Smooth muscle cell of the brain vasculature (primary cell): Measurements from ENCODE around the gene IFT22.
A peak's percentile ranks its signal among the peaks of the same experiment; 100 is the strongest.
"Not testable (repeated sequence)": the region's sequence is repeated elsewhere in the genome, so short reads cannot be mapped to it uniquely, and the experiment has no call there.

Source experiments
- DNase-seq: peaks from one replicate; pipeline ENCODE4 v3.0.0-alpha.2; 2012; ENCODE audit warnings: low read depth, low spot score

IFT22 gene

DNA sequence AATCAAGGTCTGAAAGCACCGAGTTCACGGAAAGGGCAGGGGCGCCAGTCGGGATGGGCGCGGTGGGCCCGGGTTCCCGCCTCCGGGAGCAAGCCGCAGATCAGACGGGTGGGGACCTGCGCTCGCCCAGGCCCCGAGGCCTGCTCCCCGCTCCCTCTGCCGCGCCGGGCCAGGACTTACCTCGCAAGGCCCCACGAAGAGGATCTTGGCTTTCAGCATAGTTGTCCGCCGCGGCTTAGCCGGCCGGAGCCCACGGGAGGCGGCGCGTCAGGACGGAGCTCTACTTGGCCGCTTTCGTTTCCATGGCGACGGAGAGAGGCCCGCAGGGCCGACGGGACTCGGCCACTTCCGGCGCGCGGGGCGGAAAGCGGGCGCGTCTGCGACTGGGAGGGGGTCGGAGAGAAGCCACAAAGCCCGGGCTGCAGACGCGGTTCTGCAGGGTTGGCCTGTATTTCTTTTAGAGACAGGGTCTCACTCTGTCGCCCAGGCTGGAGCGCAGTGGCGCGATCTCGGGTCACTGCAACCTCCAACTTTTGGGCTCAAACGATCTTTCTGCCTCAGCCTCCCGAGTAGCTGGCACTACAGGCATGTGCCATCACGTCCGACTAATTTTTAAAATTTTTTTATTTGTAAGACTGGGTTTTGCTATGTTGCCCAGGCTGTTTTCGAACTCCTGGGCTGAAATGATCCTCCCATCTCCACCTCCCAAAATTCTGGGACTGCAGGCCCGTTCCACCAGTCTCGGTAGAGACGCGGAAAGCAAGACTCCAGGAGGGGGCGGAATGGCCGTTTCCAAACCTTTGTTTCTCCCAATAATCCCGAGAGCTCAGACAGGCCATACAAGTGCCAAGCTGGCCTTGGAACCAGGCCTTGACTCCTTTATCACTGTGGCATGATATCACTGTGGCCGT is at the start of gene IFT22:
Gene IFT22 (minus strand): TSS at position 322 of the 911 bp plus-strand sequence. CDS start 103 bp downstream, at position 219.
- peak; percentile 65 for DNase-seq

DNA sequence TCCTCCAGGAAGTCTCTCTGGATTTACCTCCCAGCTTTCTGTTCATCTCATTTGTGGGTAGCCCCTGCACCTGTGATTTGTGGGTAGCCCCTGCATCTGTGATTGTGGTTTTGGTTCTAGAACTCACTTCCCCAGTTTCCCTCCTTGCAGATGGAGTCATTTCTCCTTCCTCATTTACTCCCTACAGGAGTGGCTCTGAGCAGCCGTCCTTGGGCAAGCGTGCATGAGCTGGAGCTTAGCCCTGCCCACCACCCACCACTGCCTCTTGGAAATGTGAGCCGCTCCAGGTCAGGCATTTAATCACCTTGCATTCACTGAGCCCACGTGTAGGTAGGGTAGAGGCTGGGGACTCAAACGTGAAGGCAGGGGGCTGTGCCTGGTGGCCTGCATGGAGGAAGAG is 49.2 kb upstream of the IFT22 start:
- no peak for DNase-seq

DNA sequence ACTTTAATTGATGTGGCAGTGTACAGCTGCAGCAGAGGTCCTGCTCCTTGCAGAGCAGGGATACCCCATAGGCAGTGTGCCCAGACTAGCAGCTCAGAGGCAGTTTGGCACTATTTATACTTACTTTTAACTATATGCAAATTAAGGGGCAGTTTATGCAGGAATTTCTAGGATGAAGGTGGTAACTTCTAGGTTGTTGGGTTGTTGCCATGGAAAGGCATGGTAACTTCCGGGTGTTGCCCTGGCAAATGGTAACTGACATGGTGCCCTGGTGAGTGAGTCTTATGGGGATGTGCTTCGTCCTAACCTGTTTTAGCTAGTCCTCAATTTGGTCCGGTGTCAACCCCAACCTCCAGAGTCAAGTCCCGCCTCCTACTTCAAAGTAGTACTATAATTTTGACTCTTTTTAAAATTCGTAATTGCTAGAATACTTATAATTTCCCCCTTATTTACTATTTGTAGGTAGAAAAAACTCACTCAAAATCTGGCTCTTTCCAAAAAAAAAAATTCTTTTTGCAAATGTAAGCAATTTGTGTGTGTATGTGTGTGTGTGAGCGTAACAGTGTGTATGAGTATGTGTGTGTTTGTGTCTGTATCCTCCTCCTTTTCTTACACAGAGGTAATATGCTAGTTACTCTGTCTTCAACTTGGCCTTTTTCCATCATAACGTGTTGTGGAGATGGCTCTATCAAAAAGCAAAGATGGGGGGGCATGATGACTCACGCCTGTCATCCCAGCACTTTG is 47.0 kb upstream of the IFT22 start:
- DNase-seq: no peak

DNA sequence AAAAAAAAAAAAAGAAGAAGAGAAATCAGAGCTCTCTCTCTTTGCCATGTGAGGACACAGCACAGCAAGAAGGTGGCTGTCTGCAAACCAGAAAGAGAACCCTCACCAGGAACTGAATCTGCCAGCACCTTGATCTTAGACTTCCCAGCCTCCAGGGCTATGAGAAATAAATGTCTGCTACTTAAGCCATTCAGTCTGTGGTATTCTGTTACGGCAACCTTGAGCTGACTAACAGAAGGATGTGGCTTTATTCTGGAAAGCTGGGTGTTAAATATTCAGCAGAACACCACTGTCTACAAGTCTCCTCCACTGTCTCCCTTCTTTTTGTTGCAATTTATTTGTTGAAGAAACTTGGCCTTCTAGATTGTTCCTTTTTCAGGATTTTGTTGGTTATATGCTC is 46.1 kb upstream of the IFT22 start:
- DNase-seq: no peak

DNA sequence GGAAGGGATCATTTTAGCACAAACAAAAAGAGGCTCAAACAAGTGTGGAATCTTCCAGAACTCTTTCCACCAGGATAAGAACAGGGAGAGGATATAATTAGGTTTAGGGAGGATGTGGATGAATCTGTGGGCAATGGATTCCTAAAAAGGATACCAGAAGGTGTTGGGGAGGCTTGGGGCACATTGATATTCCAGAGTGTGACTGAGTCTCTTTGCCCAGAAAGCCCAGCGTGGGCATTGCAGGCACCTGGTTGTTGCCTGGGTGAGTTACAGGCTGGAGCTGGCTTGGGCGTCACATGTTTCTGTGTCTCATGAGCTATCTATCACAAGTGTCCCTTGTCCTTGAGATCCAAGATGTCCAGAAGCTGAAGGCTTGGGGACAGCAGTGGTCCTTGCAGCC is 44.3 kb upstream of the IFT22 start:
- DNase-seq: no peak

DNA sequence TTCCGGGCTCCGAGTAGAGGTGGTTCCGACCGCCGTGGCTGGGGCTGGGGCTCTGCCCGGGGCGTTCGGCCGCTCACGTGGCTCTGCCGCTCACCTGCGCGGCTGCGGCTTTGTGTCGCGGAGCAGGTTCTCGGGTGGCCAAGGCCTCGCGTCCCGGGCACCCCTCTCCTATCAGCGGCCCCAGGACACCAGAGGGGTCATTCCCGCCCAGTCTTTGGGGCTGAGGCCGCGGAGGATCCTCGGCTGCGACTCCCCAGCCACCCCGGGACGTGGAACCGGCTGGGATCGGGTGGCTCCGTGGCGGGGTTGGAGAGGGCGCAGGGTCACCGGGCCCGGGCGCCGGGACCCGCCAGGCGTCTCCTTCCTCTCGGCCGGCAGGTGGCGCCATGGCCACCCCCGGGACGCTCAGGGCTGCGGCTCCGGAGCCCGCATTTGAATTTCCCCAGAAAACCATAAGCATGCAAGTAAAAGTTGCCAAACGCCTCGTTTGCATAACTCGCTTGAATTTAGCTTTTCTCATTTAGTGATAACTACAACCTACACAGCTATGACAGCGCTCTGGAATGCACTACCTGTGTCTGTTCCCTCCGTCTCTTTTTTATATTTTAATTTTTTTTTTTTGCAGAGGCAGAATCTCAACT is 42.2 kb upstream of the IFT22 start:
- no peak for DNase-seq

DNA sequence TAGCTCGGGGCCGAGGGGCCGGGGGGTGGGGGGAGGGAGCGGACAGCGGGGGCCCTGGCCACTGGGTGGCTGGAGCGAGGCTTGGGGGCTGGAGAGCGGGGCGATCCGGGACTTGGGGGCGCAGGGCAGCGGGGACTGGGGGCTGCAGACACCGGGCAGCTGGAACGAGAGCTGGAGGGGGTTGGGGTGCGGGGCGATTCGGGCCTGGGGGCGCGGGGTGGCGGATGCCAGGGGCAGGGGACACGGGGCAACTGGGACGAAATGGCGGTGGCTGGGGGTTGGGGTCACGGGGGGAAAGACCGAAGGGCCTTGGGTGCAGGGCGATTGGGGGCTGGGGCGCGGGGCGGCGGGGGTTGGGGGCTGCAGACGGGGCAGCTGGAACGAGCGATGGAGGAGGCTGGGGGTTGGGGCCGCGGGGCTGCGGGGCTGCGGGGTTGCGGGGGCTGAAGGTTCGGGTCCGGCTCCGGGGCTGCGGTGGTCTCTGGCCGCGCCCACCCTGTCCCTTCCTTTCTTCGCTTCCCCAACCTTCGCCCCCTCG is 41.7 kb upstream of the IFT22 start:
- DNase-seq: no peak

DNA sequence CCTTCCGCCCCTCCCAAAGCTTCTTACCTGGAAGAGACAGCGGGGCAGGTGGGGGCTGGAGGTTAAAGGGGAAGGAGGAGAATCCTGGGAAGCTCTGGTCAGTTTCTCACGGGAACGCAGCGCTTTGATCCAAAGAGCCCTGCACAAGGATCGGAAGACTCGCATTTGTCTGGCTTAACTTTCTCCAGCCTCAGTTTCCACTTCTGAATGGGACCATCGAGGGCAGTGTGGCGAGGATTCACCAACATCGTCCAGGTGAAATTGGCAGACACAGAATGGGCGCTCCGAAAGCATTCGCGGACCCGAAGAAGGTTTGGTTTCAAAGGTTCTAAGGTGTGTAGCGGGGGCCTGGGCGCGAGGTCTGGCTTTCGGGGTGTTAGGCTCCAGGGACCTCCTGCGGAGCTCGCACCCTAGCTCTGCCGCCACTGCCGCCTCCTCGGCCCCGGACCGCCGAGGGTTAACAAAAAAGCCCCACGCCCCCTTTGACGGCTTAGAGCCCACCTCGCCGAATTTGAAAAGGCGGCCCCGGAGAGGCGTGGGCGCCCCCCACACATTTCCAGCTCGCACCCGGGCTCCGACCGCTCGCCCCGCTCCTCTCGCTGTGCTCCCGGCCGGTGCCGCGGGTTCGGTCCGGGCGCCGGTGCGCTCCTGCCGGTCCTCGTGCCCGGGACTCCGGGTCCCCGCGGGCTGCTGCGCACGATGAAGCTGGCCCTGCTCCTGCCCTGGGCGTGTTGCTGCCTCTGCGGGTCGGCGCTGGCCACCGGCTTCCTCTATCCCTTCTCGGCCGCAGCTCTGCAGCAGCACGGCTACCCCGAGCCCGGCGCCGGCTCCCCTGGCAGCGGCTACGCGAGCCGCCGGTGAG is 41.0 kb upstream of the IFT22 start, which contains the start of gene COL26A1:
Gene COL26A1 (plus strand): TSS at position 542 of the 862 bp plus-strand sequence. CDS start 158 bp downstream, at position 700.
- no peak for DNase-seq

DNA sequence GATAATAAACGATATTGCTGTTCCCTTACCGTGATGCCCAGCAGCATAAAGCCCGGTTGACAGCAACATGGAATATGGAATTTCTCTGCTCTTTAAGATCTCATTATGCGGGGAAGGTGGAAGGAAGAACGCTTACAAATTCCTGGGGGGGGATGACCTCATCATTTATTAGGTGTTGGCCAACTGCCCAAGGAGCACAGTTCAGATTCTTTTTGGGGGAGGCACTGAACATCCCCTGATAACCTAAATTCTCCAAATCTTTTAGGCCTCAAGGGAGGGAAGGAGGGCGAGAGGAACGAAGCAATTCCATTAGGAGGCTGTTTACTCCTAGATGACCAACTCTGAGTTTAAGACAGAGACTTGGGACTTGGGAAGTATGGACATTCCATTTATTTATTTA is 35.8 kb upstream of the IFT22 start:
- DNase-seq: no peak

DNA sequence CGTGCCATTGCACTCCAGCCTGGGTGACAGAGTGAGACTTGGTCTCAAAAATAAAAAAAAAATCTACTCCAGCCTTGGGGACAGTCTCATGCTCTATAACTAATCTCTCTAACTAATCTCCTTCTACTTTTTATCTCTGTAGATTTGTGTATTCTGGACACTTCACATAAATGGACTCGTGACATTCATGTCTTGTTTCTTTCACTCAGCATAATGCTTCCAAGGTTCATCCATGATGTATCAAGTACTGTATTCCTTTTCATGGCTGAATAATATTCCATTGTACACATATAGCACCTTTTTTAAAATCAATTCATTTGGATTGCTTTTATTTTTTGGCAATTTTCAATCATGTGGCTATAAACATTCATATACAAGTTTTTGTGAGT is 31.3 kb upstream of the IFT22 start:
- DNase-seq: no peak

DNA sequence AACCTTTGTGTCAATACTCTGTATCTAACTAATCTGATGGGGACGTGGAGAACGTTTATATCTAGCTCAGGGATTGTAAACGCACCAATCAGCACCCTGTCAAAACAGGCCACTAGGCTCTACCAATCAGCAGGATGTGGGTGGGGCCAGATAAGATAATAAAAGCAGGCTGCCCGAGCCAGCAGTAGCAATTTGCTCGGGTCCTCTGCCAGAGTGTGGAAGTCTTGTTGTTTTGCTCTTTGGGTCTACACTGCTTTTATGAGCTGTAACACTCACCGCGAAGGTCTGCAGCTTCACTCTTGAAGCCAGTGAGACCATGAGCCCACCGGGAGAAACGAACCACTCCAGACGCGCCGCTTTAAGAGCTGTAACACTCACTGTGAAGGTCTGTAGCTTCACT is 27.7 kb upstream of the IFT22 start:
- not testable (repeated sequence) for DNase-seq

DNA sequence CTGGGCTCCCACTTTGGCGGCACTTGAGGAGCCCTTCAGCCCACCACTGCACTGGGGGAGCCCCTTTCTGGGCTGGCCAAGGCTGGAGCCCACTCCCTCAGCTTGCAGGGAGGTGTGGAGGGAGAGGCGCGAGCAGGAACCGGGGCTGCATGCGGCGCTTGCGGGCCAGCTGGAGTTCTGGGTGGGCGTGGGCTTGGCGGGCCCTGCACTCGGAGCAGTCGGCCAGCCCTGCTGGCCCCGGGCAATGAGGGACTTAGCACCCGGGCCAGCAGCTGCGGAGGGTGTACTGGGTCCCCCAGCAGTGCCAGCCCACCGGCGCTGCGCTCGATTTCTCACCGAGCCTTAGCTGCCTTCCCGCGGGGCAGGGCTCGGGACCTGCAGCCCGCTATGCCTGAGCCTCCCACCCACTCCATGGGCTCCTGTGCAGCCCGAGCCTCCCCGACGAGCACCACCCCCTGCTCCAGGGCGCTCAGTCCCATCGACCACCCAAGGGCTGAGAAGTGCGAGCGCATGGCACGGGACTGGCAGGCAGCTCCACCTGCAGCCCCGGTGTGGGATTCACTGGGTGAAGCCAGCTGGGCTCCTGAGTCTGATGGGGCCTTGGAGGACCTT is 26.9 kb upstream of the IFT22 start:
- not testable (repeated sequence) for DNase-seq

DNA sequence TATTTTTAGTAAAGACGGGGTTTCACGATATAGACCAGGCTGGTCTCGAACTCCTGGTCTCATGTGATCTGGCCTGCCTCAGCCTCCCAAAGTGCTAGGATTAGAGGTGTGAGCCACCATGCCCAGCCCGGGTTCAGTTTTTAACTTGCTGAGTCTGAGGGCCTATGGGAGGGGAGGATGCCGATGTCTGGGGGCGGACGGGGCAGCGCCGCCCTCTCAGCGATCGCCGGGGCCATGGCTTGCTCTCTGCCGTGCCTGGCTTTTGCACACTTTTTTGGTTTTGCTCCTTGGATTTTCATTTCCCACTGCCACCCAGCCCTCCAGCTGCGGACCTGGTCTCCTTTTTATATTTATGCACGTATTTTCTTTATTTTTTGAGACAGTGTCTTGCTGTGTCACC is 25.9 kb upstream of the IFT22 start:
- DNase-seq: no peak

DNA sequence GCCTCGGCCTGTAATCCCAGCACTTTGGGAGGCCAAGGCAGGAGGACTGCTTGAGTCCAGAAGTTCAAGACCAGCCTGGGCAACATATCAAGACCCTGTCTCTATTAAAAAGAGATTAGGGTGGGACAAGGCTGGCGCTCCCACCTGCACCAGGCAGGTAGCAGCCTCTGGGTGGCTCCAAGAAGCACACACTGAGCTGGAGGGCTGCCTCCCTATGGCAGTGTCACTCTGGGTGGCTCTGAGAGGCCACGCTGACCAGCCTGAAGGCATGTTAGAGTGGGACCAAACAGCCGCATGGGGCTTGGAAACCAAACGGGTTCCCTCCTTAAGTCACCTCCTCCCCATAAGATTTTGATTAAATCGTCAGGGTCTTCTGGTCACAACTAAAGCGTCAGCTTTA is 21.3 kb upstream of the IFT22 start:
- no peak for DNase-seq

DNA sequence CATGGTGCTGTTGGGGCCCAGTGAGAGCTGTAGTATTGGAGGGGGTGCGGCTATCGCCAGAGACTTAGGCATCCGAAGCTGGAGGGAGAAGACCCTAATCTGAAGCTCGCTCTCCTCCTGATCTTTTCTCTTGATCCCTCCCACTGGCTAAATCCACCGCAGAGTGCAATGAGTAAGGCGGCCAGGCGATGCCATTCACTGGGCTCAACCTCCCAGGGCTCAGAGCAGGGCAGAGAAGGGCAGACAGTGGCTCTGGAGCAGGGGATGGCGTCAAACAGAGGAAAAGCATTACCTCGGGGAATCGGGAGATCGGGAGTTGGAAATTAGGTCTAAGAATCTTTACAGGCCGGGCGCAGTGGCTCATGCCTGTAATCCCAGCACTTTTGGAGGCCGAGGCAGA is 18.8 kb upstream of the IFT22 start:
- no peak for DNase-seq

DNA sequence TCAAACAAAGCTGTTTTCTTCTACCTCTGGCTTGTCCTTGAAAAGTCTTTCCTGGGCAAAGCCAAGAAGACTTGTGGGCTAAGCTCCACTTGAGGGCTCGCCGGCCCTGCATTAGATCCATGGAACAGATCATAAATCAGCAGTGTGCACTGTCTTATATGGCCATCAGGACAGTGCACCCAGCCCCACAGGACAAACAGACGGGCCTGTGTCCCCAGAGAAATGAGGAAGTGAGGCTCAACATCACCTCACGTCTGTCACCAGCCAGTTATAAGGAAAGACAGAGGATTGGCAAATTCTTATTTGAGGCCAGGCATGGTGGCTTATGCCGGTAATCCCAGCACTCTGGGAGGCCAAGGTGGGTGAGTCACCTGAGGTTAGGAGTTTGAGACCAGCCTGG is 12.3 kb upstream of the IFT22 start:
- no peak for DNase-seq

DNA sequence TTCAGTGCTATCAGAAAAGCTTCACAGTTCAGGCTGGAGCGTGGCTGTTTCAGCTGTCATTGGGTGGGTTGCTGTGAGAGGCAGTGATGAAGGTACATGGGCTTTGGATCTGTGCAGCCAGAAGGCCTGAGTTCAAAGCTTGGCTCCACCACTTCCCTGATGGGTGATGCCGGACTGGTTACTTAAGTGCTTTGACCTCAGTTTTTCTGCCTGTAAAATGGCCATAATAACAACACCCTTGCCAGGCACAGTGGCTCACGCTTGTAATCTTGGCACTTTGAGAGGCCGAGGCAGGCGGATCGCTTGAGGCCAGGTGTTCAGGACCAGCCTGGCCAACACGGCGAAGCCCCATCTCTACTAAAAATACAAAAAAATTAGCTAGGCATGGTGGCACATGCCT is 10.4 kb upstream of the IFT22 start:
- no peak for DNase-seq

DNA sequence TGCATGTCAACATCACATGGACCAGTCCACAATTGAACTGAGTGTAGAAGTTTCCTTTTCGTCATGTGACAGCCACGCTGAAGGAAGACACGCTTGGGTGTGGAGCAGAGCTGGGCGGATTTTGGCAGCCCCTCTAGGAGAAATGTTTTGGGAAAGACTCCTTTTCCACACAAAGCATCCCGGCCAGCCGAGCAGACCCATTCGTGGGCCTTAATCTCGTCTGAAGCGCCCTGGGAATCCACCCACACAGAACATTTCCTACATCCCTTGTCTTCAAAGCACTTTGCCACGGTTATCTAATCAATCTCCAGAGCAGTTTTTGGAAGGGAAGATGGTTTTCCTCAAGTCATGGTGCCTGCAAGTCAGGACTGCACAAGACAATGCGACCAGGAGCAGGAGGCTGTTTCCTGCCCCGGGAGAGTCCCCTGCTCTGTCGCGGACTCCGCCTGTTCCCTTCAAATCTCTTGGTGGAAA is 8.4 kb upstream of the IFT22 start:
- no peak for DNase-seq

DNA sequence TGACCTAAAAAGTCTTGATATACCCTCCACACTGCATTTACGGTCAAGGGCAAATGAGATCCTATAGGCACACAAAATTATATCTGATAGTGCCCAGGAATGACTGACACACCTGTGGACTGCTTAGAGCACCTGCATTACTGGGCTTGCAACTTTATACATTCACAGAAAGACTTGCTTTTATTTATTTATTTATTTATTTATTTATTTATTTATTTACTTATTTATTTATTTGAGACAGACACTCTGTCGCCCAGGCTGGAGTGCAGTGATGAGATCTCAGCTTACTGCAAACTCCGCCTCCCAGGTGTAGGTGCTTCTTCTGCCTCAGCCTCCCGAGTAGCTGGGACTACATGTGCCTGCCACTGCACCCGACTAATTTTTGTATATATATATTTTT is 6.5 kb upstream of the IFT22 start:
- DNase-seq: no peak

DNA sequence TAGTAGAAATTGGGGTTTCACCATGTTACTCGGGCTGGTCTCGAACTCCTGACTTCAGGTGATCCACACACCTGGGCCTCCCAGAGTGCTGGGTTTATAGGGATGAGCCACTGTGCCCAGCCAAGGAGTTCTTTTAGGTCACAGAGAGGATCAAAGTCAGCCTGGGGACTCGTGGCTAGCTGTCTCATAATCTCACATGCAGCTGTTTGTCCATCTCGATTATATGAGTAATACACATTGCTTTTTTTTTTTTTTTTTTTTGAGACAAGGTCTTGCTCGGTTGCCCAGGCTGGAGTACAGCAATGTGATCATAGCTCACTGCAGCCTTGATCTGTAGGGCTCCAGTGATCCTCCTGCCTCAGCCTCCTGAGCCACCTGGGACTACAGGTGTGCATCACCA is 2.2 kb downstream of the IFT22 start:
- no peak for DNase-seq

DNA sequence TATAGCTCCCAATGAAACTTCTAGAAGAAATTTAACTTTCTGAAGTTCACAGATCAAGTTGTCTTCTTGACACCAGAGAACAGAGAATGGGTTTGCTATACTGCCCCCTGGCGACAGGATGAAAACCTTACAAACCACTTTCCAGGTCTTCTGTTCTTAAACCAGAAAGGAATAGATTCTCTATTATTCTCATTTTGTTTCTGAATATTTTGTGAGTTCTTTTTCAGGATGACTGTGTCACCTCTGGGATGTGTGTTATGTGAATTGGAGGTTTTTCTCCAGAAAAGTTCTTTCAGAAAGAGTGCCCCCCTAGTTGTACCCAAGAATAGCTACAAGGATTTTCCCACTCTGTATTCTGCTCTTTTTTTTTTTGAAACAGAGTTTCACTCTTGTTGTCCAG is 6.3 kb downstream of the IFT22 start:
- peak; percentile 12 for DNase-seq
